ENCODE data around the gene VWA5A.

The VWA5A gene

DNA sequence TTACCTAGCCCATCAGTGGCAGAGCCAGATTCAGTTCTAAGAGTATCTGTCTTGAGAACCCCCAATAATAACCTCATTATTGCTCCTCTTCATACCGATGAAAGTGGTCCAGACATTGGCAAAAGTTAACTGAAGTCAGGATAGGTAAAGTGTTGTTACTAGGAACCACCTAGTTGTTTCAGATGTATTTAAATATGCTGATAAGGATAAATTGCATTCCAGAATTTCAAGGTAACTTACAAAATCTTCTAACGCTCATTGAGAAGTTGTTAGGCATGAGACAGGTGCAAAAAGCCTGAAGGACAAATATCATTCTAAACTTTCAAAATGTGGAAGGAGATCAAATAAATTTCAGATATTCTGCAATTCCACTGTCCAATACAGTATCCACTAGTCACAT lies 27.8 kb downstream of the VWA5A start:
- no peak overlapping the region for H3K4me2 ChIP-seq (ENCODE audit: low read length)

DNA sequence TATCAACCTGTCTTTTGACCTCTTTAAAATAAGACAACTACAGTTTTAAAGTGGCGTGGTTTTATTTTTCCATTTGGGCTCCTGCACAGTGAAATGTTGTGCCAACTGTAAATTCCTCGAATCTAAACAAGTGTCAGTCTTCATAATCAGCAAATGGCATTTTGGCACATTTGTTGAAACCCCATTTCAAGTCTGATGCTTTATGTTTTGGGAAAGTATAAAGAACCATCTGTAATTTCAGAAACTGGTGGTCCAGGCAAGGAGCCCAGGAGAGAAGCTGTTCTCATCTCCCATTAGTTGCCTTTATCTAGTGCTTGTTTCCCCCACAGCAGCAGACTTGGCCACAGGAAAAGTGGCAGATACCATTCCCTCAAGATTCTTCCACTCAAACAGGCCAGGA lies 32.7 kb downstream of the VWA5A start:
- Histone ChIP-seq H3K9me3 (ENCODE audit: low read length) (no peaks in the 10 kb centered on the region), H4K20me1 (ENCODE audit: insufficient read depth, low read length) (no peaks in the 10 kb centered on the region), H3K4me1 (ENCODE audit: insufficient read depth, low read length, severe bottlenecking) (no peaks in the 10 kb centered on the region), H3K36me3 (ENCODE audit: insufficient read depth, low read length) (no peaks in the 10 kb centered on the region), H3K4me3 (ENCODE audit: low read depth, low read length, poor library complexity, severe bottlenecking) (no peak overlapping the region), H3K27ac (ENCODE audit: low read depth, low read length, poor library complexity, severe bottlenecking) (no peak overlapping the region), H3K79me2 (ENCODE audit: insufficient read depth, low read length) (no peaks in the 10 kb centered on the region), H3K27me3 (ENCODE audit: insufficient read depth, low read length) (no peaks in the 10 kb centered on the region), H3K9me2 (ENCODE audit: low read depth, low read length) (no peaks in the 10 kb centered on the region), H3K4me2 (ENCODE audit: low read length) (no peak overlapping the region), H3F3A (ENCODE audit: insufficient read depth, low read length) (no peaks in the 10 kb centered on the region), H3K9ac (ENCODE audit: low read length) (no peak overlapping the region), H2AFZ (ENCODE audit: low read length) (no peak overlapping the region)
- TF ChIP-seq, protein P1, sequence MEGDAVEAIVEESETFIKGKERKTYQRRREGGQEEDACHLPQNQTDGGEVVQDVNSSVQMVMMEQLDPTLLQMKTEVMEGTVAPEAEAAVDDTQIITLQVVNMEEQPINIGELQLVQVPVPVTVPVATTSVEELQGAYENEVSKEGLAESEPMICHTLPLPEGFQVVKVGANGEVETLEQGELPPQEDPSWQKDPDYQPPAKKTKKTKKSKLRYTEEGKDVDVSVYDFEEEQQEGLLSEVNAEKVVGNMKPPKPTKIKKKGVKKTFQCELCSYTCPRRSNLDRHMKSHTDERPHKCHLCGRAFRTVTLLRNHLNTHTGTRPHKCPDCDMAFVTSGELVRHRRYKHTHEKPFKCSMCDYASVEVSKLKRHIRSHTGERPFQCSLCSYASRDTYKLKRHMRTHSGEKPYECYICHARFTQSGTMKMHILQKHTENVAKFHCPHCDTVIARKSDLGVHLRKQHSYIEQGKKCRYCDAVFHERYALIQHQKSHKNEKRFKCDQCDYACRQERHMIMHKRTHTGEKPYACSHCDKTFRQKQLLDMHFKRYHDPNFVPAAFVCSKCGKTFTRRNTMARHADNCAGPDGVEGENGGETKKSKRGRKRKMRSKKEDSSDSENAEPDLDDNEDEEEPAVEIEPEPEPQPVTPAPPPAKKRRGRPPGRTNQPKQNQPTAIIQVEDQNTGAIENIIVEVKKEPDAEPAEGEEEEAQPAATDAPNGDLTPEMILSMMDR (IDR thresholded peaks at IDR 0.05; ENCODE audit: low read length): no peak

More for the DNA sequence above, 27.8 kb downstream of the VWA5A start:
- no peaks in the 10 kb centered on the region for H3K79me2 ChIP-seq (ENCODE audit: insufficient read depth, low read length)
- TF ChIP-seq, protein P1 (IDR thresholded peaks at IDR 0.05; ENCODE audit: low read length): no peak
- TF ChIP-seq EZH2 (IDR thresholded peaks at IDR 0.05; ENCODE audit: borderline replicate concordance, low read length): no peak
- H3K9me3 ChIP-seq (ENCODE audit: low read length): no peaks in the 10 kb centered on the region
- no peak overlapping the region for H3K27ac ChIP-seq (ENCODE audit: low read depth, low read length, poor library complexity, severe bottlenecking)
- no peaks in the 10 kb centered on the region for H3F3A ChIP-seq (ENCODE audit: insufficient read depth, low read length)
- H3K9me2 ChIP-seq (ENCODE audit: low read depth, low read length): no peaks in the 10 kb centered on the region
- H2AFZ ChIP-seq (ENCODE audit: low read length): no peak overlapping the region
- no peaks in the 10 kb centered on the region for H3K27me3 ChIP-seq (ENCODE audit: insufficient read depth, low read length)
- no peaks in the 10 kb centered on the region for H3K4me1 ChIP-seq (ENCODE audit: insufficient read depth, low read length, severe bottlenecking)
- H4K20me1 ChIP-seq (ENCODE audit: insufficient read depth, low read length): no peaks in the 10 kb centered on the region
- no peaks in the 10 kb centered on the region for H3K36me3 ChIP-seq (ENCODE audit: insufficient read depth, low read length)
- H3K4me3 ChIP-seq (ENCODE audit: low read depth, low read length, poor library complexity, severe bottlenecking): no peak overlapping the region
- H3K9ac ChIP-seq (ENCODE audit: low read length): no peak overlapping the region

DNA sequence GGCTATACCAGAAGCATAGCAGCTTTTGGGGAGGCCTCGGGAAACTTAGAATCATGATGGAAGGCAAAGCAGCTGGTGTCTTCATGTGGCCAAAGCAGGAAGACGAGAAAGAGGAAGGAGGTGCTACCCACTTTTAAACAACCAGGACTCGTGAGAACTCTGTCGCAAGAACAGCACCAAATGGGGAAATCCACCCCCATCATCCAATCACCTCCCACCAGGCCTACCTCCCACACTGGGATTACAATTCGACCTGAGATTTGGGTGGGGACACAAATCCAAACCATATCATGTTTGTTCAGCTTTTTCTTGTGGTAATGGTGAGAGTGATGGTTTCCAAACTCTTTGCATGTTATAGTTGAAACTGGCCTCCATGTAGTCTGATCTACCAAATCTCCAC lies 35.4 kb downstream of the VWA5A start:
- TF ChIP-seq EZH2 (IDR thresholded peaks at IDR 0.05; ENCODE audit: borderline replicate concordance, low read length): no peak
- TF ChIP-seq, protein P1 (IDR thresholded peaks at IDR 0.05; ENCODE audit: low read length): no peak
- Histone ChIP-seq H3K4me2 (ENCODE audit: low read length) (no peak overlapping the region), H3K9ac (ENCODE audit: low read length) (no peak overlapping the region), H3K36me3 (ENCODE audit: insufficient read depth, low read length) (no peaks in the 10 kb centered on the region), H3K27me3 (ENCODE audit: insufficient read depth, low read length) (no peaks in the 10 kb centered on the region), H3K79me2 (ENCODE audit: insufficient read depth, low read length) (no peaks in the 10 kb centered on the region), H3F3A (ENCODE audit: insufficient read depth, low read length) (no peaks in the 10 kb centered on the region), H4K20me1 (ENCODE audit: insufficient read depth, low read length) (no peaks in the 10 kb centered on the region), H3K9me2 (ENCODE audit: low read depth, low read length) (no peaks in the 10 kb centered on the region), H3K27ac (ENCODE audit: low read depth, low read length, poor library complexity, severe bottlenecking) (no peak overlapping the region), H3K4me1 (ENCODE audit: insufficient read depth, low read length, severe bottlenecking) (no peaks in the 10 kb centered on the region), H3K9me3 (ENCODE audit: low read length) (no peaks in the 10 kb centered on the region), H2AFZ (ENCODE audit: low read length) (no peak overlapping the region), H3K4me3 (ENCODE audit: low read depth, low read length, poor library complexity, severe bottlenecking) (no peak overlapping the region)
